Bronchial epithelial cell (primary cell): ENCODE results near the gene NOCT. TPM values are rescaled to one million over a fixed set of nuclear protein-coding genes. Genes with fewer than 3 reads are reported as not detected.
"Not testable (repeated sequence)": the region's sequence is repeated elsewhere in the genome, so short reads cannot be mapped to it uniquely, and the experiment has no call there.

Experiments used
- DNase-seq: peaks from one replicate; pipeline ENCODE4 v3.0.0-alpha.2; 2010; ENCODE audit warnings: low read depth
- FAIRE-seq: peaks from 2 replicates; lab custom pipeline; 2011; peaks lifted over from hg19 to GRCh38; lab: Jason Lieb, UNC
- H3K27me3 ChIP-seq: 2 replicates; pipeline ENCODE4 v1.5.1; 2011; ENCODE audit warnings: low read length; ENCODE audit not compliant: control insufficient read depth, insufficient read depth
- H3K36me3 ChIP-seq: 2 replicates; pipeline ENCODE4 v1.5.1; 2011; ENCODE audit warnings: low read length; ENCODE audit not compliant: control insufficient read depth, insufficient read depth
- H3K4me3 ChIP-seq: 2 replicates; pipeline ENCODE4 v1.5.1; 2011; ENCODE audit warnings: mild to moderate bottlenecking, low read depth, low read length, control low read depth
- total RNA-seq: library from RNA; depleted of rRNA; stranded (reverse); fragments of >200 nt; gene quantifications from 2 replicates; pipeline ENCODE4 v1.2.1, GENCODE V29; 2014
- TF ChIP-seq, protein P1 (sequence below): IDR thresholded peaks from 2 replicates; pipeline ENCODE4 v1.5.1; 2011; ENCODE audit warnings: mild to moderate bottlenecking, moderate library complexity, low read length, control low read depth, inconsistent platforms; ENCODE audit not compliant: insufficient read depth, severe bottlenecking

Gene NOCT
- total RNA-seq, 1 donor from 2014 or later, result 8.4 TPM

DNA sequence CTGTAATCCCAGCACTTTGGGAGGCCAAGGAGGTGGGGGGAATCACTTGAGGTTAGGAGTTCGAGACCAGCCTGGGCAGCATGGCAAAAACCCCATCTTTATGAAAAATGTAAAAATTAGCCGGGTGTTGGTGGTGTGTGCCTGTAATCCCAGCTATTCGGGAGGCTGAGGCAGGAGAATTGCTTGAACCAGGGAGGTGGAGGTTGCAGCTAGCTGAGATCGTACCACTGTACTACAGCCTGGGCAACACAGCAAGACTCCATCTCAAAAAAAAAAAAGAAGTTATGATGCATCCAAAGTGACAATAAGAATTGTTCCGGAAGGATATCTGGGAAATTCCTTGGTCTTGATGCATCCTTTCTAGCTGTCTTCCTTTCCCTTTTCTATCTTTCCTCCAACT is 7.3 kb downstream of the NOCT start:
- Histone ChIP-seq H3K27me3 (no peaks in the 10 kb centered on the region), H3K4me3 (no peak overlapping the region), H3K36me3 (peaks cover 3% of the 10 kb centered on the region)
- DNase-seq (no peak), FAIRE-seq (no peak)
- TF ChIP-seq, protein P1, sequence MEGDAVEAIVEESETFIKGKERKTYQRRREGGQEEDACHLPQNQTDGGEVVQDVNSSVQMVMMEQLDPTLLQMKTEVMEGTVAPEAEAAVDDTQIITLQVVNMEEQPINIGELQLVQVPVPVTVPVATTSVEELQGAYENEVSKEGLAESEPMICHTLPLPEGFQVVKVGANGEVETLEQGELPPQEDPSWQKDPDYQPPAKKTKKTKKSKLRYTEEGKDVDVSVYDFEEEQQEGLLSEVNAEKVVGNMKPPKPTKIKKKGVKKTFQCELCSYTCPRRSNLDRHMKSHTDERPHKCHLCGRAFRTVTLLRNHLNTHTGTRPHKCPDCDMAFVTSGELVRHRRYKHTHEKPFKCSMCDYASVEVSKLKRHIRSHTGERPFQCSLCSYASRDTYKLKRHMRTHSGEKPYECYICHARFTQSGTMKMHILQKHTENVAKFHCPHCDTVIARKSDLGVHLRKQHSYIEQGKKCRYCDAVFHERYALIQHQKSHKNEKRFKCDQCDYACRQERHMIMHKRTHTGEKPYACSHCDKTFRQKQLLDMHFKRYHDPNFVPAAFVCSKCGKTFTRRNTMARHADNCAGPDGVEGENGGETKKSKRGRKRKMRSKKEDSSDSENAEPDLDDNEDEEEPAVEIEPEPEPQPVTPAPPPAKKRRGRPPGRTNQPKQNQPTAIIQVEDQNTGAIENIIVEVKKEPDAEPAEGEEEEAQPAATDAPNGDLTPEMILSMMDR, result no peak

DNA sequence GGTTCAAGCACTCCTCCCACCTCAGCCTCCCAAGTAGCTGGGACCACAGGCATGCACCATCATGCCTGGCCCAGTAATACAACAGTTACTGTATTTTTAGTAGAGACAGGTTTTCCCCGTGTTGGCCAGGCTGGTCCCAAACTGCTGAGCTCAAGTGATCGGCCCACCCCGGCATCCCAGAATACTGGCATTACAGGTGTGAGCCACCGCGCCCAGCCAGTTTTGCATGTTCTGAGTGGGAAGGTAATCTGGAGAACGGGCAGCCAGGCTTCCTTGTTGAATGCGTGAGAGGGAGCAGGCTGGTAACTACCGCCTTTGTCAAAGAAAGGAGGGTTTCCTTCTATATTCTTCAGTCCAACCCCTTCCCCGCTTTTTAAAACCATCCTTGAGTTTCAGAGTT is 9.1 kb downstream of the NOCT start:
- Histone ChIP-seq H3K4me3 (no peak overlapping the region), H3K27me3 (no peaks in the 10 kb centered on the region), H3K36me3 (peaks cover 3% of the 10 kb centered on the region)
- TF ChIP-seq, protein P1, result no peak
- FAIRE-seq, result no peak
- DNase-seq, result no peak

DNA sequence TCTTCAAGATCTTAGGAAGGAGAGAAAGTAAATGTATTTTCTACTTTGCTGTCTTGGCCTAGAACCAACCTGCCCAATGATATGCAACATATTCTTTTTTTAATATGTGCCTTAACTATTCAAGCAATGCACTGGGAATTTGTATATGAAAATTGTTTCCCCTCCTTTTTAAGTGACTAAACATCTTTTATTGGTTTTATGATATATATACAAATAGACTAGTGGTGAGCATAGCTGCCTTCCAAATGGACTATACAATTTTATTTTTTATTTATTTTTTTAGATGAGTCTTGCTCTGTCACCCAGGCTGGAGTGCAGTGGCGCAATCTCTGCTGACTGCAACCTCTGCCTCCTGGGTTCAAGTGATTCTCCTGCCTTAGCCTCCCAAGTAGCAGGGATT is 10.3 kb downstream of the NOCT start:
- no peak for FAIRE-seq
- no peak for DNase-seq
- H3K27me3 ChIP-seq, result no peaks in the 10 kb centered on the region
- TF ChIP-seq, protein P1, result no peak
- no peak overlapping the region for H3K4me3 ChIP-seq
- H3K36me3 ChIP-seq, result peaks cover 3% of the 10 kb centered on the region

DNA sequence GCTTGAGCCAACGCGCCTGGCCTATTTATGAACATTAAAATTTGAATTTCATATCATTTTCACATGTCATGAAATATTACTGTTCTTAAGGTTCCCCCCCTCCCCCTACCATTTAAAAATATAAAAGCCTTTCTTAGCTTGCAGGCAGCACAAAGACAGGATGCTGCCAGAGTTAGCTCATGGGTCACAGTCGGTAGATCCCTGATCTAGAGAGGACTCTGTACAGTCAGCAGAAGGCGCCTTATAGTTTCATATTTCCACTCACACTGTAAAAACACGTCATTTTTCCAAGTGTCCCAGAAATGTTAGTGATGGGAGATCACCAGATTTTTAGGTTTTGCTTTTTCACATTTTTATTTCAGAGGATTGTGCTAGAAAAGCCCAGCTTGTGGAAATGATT is 12.2 kb downstream of the NOCT start:
- TF ChIP-seq, protein P1, result no peak
- no peak for DNase-seq
- H3K27me3 ChIP-seq, result no peaks in the 10 kb centered on the region
- no peak overlapping the region for H3K4me3 ChIP-seq
- H3K36me3 ChIP-seq, result peaks cover 2% of the 10 kb centered on the region
- FAIRE-seq, result no peak

DNA sequence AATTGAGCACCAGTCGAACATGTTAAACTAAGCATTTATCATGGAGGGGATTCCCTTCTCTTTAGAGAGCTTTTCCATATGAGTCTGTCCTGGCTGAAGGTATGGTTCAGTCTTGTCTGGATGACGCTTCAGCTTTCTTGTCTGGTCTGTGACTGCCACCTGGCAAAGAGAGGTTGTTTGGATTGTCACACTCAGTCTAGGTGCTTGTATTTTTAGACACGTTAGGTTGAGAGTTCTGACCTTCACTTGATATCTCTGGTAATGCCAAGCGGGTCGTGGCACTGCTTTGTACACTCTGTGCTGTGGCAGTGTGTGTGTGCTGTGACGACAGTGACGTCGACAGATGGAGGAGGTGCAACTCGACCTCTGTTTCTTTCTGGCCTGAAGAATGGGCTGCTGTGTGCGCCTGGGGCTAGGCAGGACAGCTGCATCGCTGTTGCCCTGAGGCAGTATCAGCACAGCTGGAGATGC is 12.6 kb downstream of the NOCT start:
- peaks cover 2% of the 10 kb centered on the region for H3K36me3 ChIP-seq
- TF ChIP-seq, protein P1, result no peak
- H3K27me3 ChIP-seq, result no peaks in the 10 kb centered on the region
- no peak overlapping the region for H3K4me3 ChIP-seq
- DNase-seq (no peak), FAIRE-seq (no peak)

DNA sequence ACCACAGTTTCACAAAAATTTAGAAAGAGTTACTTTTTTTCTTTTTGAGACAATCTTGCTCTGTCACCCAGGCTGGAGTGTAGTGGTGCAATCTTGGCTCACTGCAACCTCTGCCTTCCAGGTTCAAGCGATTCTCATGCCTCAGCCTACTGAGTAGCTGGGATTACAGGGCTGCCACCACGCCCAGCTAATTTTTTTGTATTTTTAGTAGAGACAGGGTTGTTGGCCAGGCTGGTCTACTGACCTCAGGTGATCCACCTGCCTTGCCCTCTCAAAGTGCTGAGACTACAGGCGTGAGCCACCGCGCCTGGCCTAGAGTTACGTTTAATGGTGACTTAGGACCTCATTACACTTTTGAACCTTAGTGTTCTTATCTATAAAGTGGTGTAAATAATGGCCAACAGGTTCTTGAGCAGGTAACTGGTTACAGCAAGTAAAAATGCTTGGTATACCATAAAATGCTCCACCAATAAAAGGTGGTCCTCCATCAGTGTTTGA is 14.3 kb downstream of the NOCT start:
- H3K4me3 ChIP-seq, FAIRE-seq, DNase-seq, H3K27me3 ChIP-seq, H3K36me3 ChIP-seq: not testable (repeated sequence)
